ENCODE data around the gene PASK. TPM values are rescaled to one million over a fixed set of nuclear protein-coding genes. Genes with fewer than 3 reads are reported as not detected.

Gene PASK
- total RNA-seq, 1 experiment from 2014 or later = 4.8 TPM

DNA sequence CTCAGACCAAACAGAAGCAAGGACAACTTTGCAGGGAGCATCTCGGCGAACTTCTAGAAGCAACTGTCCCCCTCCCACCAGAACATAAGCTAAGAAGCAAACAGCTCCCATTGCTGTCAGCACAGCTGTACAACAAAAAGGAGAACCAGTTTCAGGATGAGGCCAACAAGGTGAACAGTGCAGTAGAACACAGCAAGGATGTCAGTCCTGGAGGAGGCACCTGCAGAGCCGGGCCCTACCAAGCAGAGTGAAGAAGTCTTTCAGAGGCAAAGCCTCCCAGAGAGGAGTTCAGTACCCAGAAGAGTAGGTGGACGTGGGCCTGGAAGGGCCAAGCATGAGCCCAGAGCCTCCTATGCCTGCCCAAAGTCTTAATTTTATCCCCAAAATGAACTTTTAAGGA lies 1.0 kb downstream of the PASK start:
- no peak for DNase-seq (ENCODE audit: low read depth)

DNA sequence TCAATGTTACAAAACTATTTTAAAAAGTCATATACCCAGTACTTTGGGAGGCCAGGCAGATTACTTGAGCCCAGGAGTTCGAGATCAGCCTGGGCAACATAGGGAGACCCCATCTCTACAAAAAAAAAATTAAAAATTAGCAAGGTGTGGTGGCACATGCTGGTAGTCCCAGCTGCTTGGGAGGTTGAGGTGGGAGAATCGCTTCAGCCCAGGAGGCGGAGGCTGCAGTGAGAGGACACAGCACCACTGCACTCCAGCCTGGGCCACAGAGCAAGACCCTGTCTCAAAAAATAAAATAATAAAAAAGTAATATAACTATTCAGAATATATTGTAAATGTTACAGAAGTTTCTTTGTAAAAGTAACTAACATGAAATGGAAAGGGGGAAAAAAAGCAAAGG lies 1.9 kb downstream of the PASK start:
- DNase-seq (ENCODE audit: low read depth) = no peak

DNA sequence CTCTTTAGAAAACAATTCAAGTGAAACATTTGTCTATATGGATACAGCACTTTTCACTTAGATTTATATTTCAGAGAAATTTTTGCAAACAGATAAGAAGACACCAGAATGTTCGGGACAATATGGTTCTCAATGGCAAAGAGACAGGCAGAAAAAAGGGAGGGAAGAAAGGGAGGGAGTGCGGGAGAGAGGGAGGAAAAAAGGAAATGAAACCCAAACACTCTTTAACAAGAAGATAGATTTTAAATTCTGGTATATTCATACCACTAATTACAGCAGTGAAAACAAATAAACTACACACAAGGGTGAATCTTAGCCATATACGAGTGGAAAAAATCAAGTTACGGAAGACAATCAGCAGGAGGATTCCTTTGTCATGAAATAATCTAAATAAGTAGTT lies 3.0 kb downstream of the PASK start:
- DNase-seq (ENCODE audit: low read depth) = no peak

DNA sequence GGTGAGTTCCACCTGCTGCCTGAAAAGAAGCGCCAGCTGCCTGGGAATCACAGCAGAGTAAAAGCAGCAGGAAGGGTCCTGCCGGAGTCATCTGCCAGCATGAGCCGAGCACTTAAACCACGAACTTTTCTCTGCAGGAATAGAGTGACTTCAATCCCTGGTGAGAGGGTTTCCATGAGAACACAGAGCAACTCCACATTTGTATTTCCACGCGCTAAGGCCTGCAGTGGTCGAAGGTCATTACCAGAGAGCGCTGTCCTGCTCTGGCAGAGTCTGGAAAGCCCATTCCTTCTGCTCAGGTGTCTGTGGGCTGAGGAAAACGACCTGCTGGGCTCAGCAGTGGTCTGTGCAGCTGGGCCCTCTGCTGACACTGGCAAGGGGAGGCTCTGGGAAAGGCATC lies 6.7 kb downstream of the PASK start:
- DNase-seq (ENCODE audit: low read depth) = no peak

GRCh38 chr2:241142063-241142462 lies 7.2 kb downstream of the PASK start:
- DNase-seq (ENCODE audit: low read depth) = no peak

DNA sequence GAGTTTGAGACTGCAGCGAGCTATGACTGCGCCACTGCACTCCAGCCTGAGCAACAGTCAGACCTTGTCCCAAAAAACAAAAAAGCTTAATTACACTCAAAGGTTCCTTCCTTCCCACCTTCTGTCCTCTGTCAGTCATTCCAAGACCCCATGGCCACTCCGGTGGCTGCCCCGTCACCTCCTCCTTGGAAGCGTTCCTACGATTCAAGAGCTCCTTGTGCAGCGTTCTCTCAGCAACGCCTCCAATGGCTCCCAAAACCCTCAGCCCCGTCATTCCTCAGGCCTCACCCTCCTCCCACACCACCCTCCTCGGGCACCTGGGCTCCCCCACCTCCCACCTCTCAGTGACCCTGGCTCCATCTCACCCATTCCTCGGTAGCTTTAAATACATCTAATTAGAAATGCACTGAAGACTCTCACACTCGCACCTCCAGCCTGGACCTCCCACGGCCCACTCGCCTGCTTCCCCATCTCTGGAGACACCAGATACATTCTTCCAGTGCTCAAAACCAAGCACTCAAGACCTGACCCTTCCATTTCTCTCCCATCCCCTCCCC lies 8.0 kb downstream of the PASK start:
- no peak for DNase-seq (ENCODE audit: low read depth)

DNA sequence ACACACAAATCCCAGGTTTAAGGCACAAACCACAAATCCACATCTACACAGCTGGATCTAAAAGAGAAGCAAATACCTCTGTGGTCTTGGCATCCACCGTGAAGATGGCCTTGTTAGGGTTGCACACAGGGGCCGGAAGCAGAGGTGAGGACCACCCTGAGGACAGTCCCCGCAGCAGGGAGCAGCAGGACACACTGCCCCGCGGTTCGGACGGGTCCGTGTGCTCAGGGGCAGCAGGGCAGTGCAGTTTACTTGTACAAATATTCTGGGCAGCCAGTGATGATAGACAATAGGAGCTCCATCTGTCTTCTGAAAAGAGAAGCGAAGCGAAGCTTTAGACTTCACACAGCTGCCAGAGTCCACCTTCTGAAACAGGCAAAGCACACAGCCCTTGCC lies 8.8 kb downstream of the PASK start:
- DNase-seq (ENCODE audit: low read depth) = no peak

DNA sequence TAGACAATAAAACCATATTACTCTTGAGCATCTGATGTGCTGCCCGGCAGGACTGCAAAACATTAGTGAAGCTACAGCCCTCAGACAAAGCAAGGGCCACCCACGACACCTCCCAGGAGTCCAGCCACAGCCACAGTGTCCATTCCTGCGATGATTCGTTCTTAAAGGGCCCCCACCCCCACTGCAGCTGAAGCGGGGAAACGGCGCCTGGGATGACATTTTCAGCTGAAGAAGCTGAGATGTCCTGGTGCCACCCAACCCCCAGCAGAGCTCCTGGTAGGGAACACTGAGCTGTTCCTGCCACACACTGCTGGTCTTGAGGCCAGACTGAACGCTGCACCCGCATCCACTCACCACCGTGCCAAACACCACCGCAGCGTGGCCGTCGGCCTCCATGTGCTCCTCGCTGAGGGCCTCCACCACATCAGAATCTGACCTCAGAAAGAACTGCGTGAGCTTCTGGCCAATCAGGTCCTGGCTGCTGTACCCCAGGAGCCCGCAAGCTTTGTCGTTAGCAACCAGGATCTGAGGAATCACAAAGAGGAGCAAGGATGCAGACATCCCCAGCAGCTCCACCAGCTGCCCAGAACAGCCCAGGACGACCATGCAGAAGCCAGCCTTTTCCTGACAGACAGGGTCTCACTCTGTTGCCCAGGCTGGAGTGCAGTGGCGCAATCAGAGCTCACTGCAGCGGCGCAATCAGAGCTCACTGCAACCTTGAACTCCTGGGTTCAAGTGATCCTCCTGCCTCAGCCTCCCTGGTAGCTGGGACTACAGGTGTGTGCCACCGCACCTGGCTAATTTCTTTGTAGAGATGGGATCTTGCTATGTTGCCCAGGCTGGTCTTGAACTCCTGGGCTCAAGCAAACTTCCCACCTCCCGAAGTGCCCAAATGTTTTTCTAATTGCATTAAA lies 9.5 kb downstream of the PASK start:
- DNase-seq (ENCODE audit: low read depth) = no peak

- DNase-seq (ENCODE audit: low read depth) = no peak
These were observed 10.8 kb downstream of the PASK start for GRCh38 chr2:241138471-241138870.

DNA sequence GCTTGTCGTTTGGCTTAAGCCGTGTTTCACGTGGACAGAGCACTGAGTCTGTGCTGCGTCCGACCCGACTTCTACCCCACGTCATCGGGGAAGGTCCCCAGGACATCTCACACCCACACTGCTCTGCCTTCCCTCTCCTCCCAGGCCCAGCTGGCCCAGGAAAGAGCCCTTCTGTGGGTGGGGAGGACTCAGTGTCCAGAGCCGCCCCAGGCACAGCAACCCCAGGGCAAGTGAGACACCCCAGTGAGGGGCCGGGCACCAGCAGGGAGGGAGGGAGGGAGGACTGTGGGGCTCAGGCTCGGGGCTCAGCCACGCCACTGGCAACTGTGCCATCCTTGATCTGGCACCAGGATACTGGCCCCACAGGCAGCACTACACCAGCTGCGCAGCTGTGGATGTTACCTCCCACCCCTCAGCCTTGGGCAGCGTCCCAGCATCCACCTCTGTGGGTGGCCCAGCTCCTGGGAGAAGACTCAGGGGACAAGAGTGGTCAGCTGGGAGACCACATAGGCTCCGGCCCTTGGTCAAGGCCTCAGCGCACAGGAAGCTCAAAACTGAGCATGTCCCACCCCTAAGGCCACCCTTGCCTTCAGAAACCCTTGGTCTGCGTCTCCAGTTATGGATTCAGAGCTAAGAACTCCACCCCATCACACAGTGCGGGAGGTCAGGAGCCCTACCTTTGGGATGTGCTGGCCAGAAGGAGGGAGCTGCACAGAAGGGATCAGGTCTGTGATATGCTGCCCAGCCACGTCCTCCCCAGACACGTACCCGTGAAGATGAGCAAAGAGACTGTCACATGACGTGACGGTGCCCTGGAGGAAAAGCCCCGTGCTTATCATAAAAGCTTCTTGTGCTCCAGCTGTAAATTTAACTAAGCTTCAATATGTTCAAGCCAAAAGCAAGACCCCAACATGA lies 11.7 kb downstream of the PASK start:
- DNase-seq (ENCODE audit: low read depth) = no peak

GRCh38 chr2:241136661-241137260 lies 12.5 kb downstream of the PASK start:
- DNase-seq (ENCODE audit: low read depth) = no peak

- no peak for DNase-seq (ENCODE audit: low read depth)
These were observed 13.1 kb downstream of the PASK start for GRCh38 chr2:241136191-241136590.

GRCh38 chr2:241135737-241136136 lies 13.5 kb downstream of the PASK start:
- no peak for DNase-seq (ENCODE audit: low read depth)

GRCh38 chr2:241134711-241135110 lies 14.6 kb downstream of the PASK start:
- no peak for DNase-seq (ENCODE audit: low read depth)

DNA sequence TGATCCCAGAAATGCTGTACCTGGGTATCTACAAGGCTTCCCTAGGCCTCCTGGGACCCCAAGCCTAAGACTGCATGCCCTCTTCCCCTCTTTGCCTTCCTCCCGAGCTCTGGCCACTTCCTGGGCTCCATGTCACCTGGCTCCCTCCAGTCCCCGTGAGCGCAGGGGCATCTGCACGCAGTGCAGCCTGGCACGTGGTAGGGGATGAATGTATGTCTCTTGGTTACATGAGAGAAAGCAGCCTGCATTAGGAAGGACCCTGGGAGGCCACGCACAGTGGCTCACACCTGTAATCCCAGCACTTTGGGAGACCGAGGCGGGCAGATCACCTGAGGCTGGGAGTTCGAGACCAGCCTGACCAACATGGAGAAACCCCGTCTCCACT lies 15.8 kb downstream of the PASK start:
- DNase-seq (ENCODE audit: low read depth) = no peak

GRCh38 chr2:241132538-241133435 lies 16.5 kb downstream of the PASK start:
- DNase-seq (ENCODE audit: low read depth) = no peak

- DNase-seq (ENCODE audit: low read depth) = no peak
These were observed 17.7 kb downstream of the PASK start for GRCh38 chr2:241131531-241131930.

DNA sequence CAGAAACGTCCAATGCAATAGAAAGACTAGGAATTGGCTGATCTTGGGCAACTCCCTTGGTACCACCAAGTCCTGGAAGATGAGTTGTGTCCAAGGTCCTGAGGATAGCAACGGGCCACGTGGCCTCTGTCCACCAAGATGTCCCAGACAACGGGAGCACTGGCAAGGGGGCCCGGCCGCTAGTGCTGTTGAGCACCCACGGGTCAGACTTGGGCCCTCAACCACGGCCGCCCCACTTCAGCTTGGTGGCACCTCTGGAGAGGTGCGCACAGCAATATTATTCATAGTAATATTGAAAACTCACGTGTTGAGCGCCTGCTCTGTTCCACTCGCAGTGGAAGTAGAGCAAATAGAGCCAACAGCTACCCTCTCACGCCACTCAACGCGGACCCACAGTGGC lies 19.0 kb downstream of the PASK start:
- no peak for DNase-seq (ENCODE audit: low read depth)

- DNase-seq (ENCODE audit: low read depth) = no peak
These were observed 20.0 kb downstream of the PASK start for GRCh38 chr2:241129086-241129871.

GRCh38 chr2:241128266-241128665 lies 21.0 kb downstream of the PASK start:
- no peak for DNase-seq (ENCODE audit: low read depth)
